Trophoblast cell (in vitro differentiated cells and primary cell): ENCODE results near the gene LSM3.

Source experiments
- DNase-seq, 2 donors: peaks; one replicate each; pipeline ENCODE4 v3.0.0-alpha.2; 2016
- H2AFZ ChIP-seq: 2 replicates; pipeline ENCODE4 v1.6.1; 2013; ENCODE audit warnings: low read length, moderate library complexity, mild to moderate bottlenecking; ENCODE audit not compliant: insufficient read depth, poor library complexity
- H2AK5ac ChIP-seq: 2 replicates; pipeline ENCODE4 v1.6.1; 2013; ENCODE audit warnings: mild to moderate bottlenecking, low read length
- H2BK120ac ChIP-seq: 2 replicates; pipeline ENCODE4 v1.6.1; 2013; ENCODE audit warnings: low read length, mild to moderate bottlenecking, moderate library complexity; ENCODE audit not compliant: insufficient read depth, poor library complexity
- H2BK12ac ChIP-seq: 2 replicates; pipeline ENCODE4 v1.6.1; 2013; ENCODE audit warnings: mild to moderate bottlenecking, low read length, moderate library complexity
- H2BK5ac ChIP-seq: 2 replicates; pipeline ENCODE4 v1.6.1; 2013; ENCODE audit warnings: low read length, low read depth, moderate library complexity, mild to moderate bottlenecking; ENCODE audit not compliant: poor library complexity
- H3K14ac ChIP-seq: 2 replicates; pipeline ENCODE4 v1.6.1; 2013; ENCODE audit warnings: mild to moderate bottlenecking, low read length
- H3K18ac ChIP-seq: 2 replicates; pipeline ENCODE4 v1.6.1; 2013; ENCODE audit warnings: mild to moderate bottlenecking, low read length
- H3K23ac ChIP-seq: 2 replicates; pipeline ENCODE4 v1.6.1; 2013; ENCODE audit warnings: low read length
- H3K27ac ChIP-seq: 2 replicates; pipeline ENCODE4 v1.5.1; 2013; ENCODE audit warnings: low read depth, mild to moderate bottlenecking, inconsistent platforms, low read length, moderate library complexity
- H3K27me3 ChIP-seq: 2 replicates; pipeline ENCODE4 v1.6.1; 2013; ENCODE audit warnings: inconsistent platforms, mild to moderate bottlenecking, low read length, moderate library complexity; ENCODE audit not compliant: insufficient read depth
- H3K36me3 ChIP-seq, 2 experiments: 1 replicate in 1 of 2; 2 replicates in 1 of 2; pipeline ENCODE4 v1.6.1; 2013; ENCODE audit warnings: low read length in 2 of 2, mild to moderate bottlenecking in 2 of 2, moderate library complexity in 1 of 2; ENCODE audit not compliant: insufficient read depth in 2 of 2, control insufficient read depth in 1 of 2
- H3K4ac ChIP-seq: 2 replicates; pipeline ENCODE4 v1.6.1; 2013; ENCODE audit warnings: low read depth, mild to moderate bottlenecking, low read length, moderate library complexity
- H3K4me1 ChIP-seq, 2 experiments: 1 replicate in 1 of 2; 2 replicates in 1 of 2; pipeline ENCODE4 v1.6.1; 2013; ENCODE audit warnings: low read length in 2 of 2, mild to moderate bottlenecking in 2 of 2, moderate library complexity in 1 of 2; ENCODE audit not compliant: insufficient read depth in 2 of 2, control insufficient read depth in 1 of 2
- H3K4me2 ChIP-seq: 2 replicates; pipeline ENCODE4 v1.6.1; 2013; ENCODE audit warnings: inconsistent platforms, mild to moderate bottlenecking, low read length, moderate library complexity
- H3K4me3 ChIP-seq: 2 replicates; pipeline ENCODE4 v1.5.1; 2013; ENCODE audit warnings: mild to moderate bottlenecking, low read depth, low read length, inconsistent platforms
- H3K79me1 ChIP-seq: one replicate; pipeline ENCODE4 v1.6.1; 2013; ENCODE audit warnings: low read length
- H3K79me2 ChIP-seq: 2 replicates; pipeline ENCODE4 v1.6.1; 2013; ENCODE audit warnings: low read length, mild to moderate bottlenecking; ENCODE audit not compliant: control insufficient read depth, insufficient read depth, poor library complexity
- H3K9ac ChIP-seq: 2 replicates; pipeline ENCODE4 v1.6.1; 2013; ENCODE audit warnings: mild to moderate bottlenecking, low read length
- H3K9me3 ChIP-seq: 2 replicates; pipeline ENCODE4 v1.6.1; 2013; ENCODE audit warnings: low read depth, mild to moderate bottlenecking, control low read depth, inconsistent platforms, low read length; ENCODE audit not compliant: insufficient read depth
- H4K12ac ChIP-seq: 2 replicates; pipeline ENCODE4 v1.6.1; 2013; ENCODE audit warnings: low read depth, mild to moderate bottlenecking, low read length, moderate library complexity
- H4K8ac ChIP-seq: 2 replicates; pipeline ENCODE4 v1.6.1; 2013; ENCODE audit warnings: low read depth, mild to moderate bottlenecking, low read length, moderate library complexity
- H4K91ac ChIP-seq: one replicate; pipeline ENCODE4 v1.6.1; 2013; ENCODE audit warnings: low read depth, mild to moderate bottlenecking, low read length, moderate library complexity
- WGBS: extraction: QIAGEN DNeasy Blood & Tissue Kit; methylation state at CpG from one replicate; pipeline ENCODE4 v1.1.7; 2013; ENCODE audit warnings: missing lambda C conversion rate; ENCODE audit not compliant: insufficient read length, insufficient coverage; ENCODE audit errors: extremely low coverage; 5-methylcytosine and 5-hydroxymethylcytosine counted together

Gene LSM3

DNA sequence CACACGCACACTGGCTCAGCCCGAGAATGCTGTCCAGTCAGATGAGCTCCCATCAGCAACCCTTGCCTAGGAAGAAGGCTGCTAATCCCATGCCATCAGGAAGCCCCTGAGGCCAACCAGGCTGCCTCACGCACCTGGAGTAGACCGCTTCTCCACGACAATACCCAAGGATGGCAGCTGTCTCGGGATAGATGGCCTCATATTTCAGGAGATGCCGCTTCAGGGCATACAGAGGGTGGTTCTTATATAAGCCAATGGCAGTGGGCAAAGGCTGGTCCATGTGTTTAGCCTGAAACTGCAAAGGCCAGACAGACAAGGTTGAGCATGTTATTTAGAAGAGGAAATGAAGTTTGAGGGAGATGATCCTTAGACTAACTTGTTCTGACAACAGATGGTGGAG is 22.4 kb upstream of the LSM3 start:
- Histone ChIP-seq H3K9me3 (peaks cover 2% of the 10 kb centered on the region), H3K14ac (no peak overlapping the region), H4K12ac (no peak overlapping the region), H3K4me2 (no peak overlapping the region), H2BK5ac (no peak overlapping the region), H3K79me1 (no peaks in the 10 kb centered on the region), H2AFZ (no peak overlapping the region), H4K91ac (no peak overlapping the region), H3K79me2 (no peaks in the 10 kb centered on the region), H3K27ac (no peak overlapping the region), H4K8ac (no peak overlapping the region), H2BK120ac (no peak overlapping the region), H3K18ac (no peak overlapping the region), H3K4me3 (no peak overlapping the region), H3K4me1 (no peaks in the 10 kb centered on the region), H3K23ac (no peak overlapping the region), H3K4ac (no peak overlapping the region), H3K27me3 (no peaks in the 10 kb centered on the region), H3K36me3 (peaks cover 46 to 71% of the 10 kb centered on the region in 2 experiments), H3K9ac (no peak overlapping the region), H2AK5ac (no peak overlapping the region), H2BK12ac (no peak overlapping the region)
- no peak for DNase-seq
- WGBS, result 100% methylated on average over 1 of the region's 7 CpGs

DNA sequence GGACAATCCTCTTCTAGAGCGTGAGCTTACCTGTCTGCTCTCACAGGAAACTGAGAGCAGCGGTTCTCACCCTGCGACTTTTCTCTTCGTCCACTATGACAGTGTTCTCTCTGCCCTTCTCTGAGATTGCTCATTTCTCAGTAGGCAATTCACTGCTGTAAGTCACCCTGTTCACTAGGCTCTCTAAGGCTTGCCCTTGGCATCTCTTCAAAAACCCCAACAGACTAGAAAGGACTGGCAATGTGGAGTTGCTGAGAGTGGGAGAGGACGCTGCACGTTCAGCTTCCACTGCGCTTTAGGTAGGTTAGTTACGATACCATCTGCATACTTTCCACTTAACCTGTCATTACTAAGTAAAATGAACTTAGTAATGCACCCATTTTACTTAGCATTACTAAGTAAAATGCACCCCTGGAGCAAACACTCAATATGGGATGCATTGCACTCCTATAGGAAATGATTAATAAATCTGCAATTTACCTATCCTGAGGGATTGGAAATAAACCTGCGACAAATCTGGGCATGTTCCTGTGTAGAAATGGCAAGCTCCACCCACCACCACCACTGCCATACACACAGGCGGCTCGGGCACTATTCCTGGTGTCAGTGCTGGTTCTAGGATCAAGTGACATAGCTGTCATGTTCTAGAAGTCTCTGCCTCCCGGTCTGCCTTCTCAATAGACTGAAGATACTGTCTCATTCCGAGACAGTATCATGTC is 21.6 kb upstream of the LSM3 start:
- Histone ChIP-seq H2AK5ac (no peak overlapping the region), H2AFZ (no peak overlapping the region), H3K27me3 (no peaks in the 10 kb centered on the region), H3K23ac (no peak overlapping the region), H3K36me3 (peaks cover 42 to 66% of the 10 kb centered on the region in 2 experiments), H2BK5ac (no peak overlapping the region), H3K4me3 (no peak overlapping the region), H3K18ac (no peak overlapping the region), H3K79me2 (no peaks in the 10 kb centered on the region), H3K9ac (no peak overlapping the region), H3K27ac (no peak overlapping the region), H2BK120ac (no peak overlapping the region), H3K4me2 (no peak overlapping the region), H4K12ac (no peak overlapping the region), H3K9me3 (peaks cover 2% of the 10 kb centered on the region), H3K4me1 (no peaks in the 10 kb centered on the region), H4K8ac (no peak overlapping the region), H4K91ac (no peak overlapping the region), H2BK12ac (no peak overlapping the region), H3K4ac (no peak overlapping the region), H3K79me1 (no peaks in the 10 kb centered on the region), H3K14ac (no peak overlapping the region)
- WGBS, result no CpG with 5 or more reads among the region's 13 CpGs
- DNase-seq, result no peak

DNA sequence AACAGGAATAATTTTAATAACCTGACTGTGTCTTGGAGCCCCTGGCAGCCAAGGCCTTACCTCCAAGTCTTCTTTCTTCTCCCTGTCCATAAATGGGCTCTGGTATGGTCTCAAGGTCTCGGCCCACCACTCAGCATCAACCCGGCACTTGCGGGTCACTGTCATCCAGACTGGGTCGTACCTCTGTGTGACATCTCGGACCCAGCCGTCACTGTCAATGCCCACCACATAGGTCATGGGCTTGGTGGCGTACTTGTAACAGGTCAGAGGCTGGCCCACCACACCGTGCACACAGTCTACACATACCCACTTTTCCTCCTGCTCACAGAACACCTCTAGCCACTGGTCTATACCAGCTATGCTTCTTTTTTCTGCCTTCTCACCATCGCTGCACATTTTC is 20.7 kb upstream of the LSM3 start:
- no peak overlapping the region for H4K12ac ChIP-seq
- H3K18ac ChIP-seq, result no peak overlapping the region

DNA sequence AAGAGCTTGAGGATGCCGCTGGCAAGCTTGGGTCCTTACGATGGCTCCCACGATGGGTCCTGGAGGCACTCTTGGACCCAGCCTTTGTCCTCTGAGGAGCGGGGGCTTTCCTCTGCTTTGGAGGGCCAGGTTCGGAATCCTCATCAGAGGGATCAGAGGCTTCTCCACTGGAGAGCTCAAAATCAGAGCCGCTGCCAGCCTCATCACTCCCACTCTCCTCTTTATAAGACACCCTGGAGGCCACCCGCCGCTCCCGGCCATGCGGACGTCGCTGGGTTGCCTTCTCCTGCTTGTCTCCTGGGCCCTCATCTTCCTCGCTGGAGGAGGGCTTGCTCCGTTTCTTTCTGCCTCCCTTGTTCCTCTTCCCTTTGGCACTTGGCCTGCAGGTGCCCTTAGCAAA is 20.2 kb upstream of the LSM3 start:
- WGBS, result no CpG with 5 or more reads among the region's 14 CpGs
- no peak overlapping the region for H3K23ac ChIP-seq
- H3K4me1 ChIP-seq, result no peaks in the 10 kb centered on the region

More for the DNA sequence above, 20.7 kb upstream of the LSM3 start:
- H3K23ac ChIP-seq, result no peak overlapping the region
- H3K79me1 ChIP-seq, result no peaks in the 10 kb centered on the region
- DNase-seq, result no peak
- no peak overlapping the region for H2BK5ac ChIP-seq
- no peak overlapping the region for H3K27ac ChIP-seq
- H3K4ac ChIP-seq, result no peak overlapping the region
- H3K27me3 ChIP-seq, result no peaks in the 10 kb centered on the region
- H3K79me2 ChIP-seq, result no peaks in the 10 kb centered on the region
- H3K36me3 ChIP-seq, result peaks cover 34 to 57% of the 10 kb centered on the region in 2 experiments
- no peak overlapping the region for H2AK5ac ChIP-seq
- no peaks in the 10 kb centered on the region for H3K4me1 ChIP-seq
- no CpG with 5 or more reads among the region's 9 CpGs for WGBS
- no peak overlapping the region for H4K91ac ChIP-seq
- H4K8ac ChIP-seq, result no peak overlapping the region
- H3K4me3 ChIP-seq, result no peak overlapping the region
- H3K4me2 ChIP-seq, result no peak overlapping the region
- H3K9me3 ChIP-seq, result peaks cover 2% of the 10 kb centered on the region
- H3K9ac ChIP-seq, result no peak overlapping the region
- no peak overlapping the region for H2BK120ac ChIP-seq
- H2AFZ ChIP-seq, result no peak overlapping the region
- no peak overlapping the region for H3K14ac ChIP-seq
- no peak overlapping the region for H2BK12ac ChIP-seq

More for the DNA sequence above, 20.2 kb upstream of the LSM3 start:
- no peak overlapping the region for H3K18ac ChIP-seq
- H2BK120ac ChIP-seq, result no peak overlapping the region
- no peak overlapping the region for H2BK12ac ChIP-seq
- no peak overlapping the region for H4K91ac ChIP-seq
- no peaks in the 10 kb centered on the region for H3K79me2 ChIP-seq
- no peak overlapping the region for H4K8ac ChIP-seq
- H3K4me2 ChIP-seq, result no peak overlapping the region
- DNase-seq, result no peak
- H3K9ac ChIP-seq, result no peak overlapping the region
- peaks cover 32 to 54% of the 10 kb centered on the region in 2 experiments for H3K36me3 ChIP-seq
- H2BK5ac ChIP-seq, result no peak overlapping the region
- peaks cover 2% of the 10 kb centered on the region for H3K9me3 ChIP-seq
- H4K12ac ChIP-seq, result no peak overlapping the region
- no peak overlapping the region for H2AFZ ChIP-seq
- no peaks in the 10 kb centered on the region for H3K79me1 ChIP-seq
- no peak overlapping the region for H3K14ac ChIP-seq
- H3K4me3 ChIP-seq, result no peak overlapping the region
- no peak overlapping the region for H3K4ac ChIP-seq
- no peak overlapping the region for H2AK5ac ChIP-seq
- H3K27me3 ChIP-seq, result no peaks in the 10 kb centered on the region
- H3K27ac ChIP-seq, result no peak overlapping the region
